GM23338 (cell line): ENCODE data around the gene LRRC3. TPM values are rescaled to one million over a fixed set of nuclear protein-coding genes. Genes with fewer than 3 reads are reported as not detected.

ENCODE experiments used
- ATAC-seq: fragments of 200-7000 bp; cut with Tn5 transposase; 3 replicates; pipeline ENCODE4 v1.9.1; 2020
- DNase-seq: peaks from one replicate; pipeline ENCODE4 v3.0.0-alpha.2; 2015; ENCODE audit warnings: low spot score
- H2AFZ ChIP-seq: fragments of 200-600 bp; sonication (generic); 2 replicates; pipeline ENCODE4 v1.8.0; 2016; ENCODE audit warnings: antibody characterized with exemption, mild to moderate bottlenecking, moderate library complexity
- H3F3A ChIP-seq: fragments of 200-600 bp; sonication (generic); replicated peaks from 2 replicates; pipeline ENCODE4 v1.8.0; 2017; ENCODE audit warnings: antibody characterized with exemption, mixed run types, low read depth
- H3K27ac ChIP-seq: fragments of 200-600 bp; sonication (generic); 2 replicates; pipeline ENCODE4 v1.6.1; 2016; ENCODE audit warnings: low read depth
- H3K27me3 ChIP-seq: fragments of 200-600 bp; sonication (generic); 2 replicates; pipeline ENCODE4 v1.8.0; 2016; ENCODE audit warnings: mild to moderate bottlenecking, mixed run types, moderate library complexity; ENCODE audit not compliant: insufficient read depth
- H3K36me3 ChIP-seq: fragments of 200-600 bp; sonication (generic); 2 replicates; pipeline ENCODE4 v1.8.0; 2016; ENCODE audit warnings: mild to moderate bottlenecking; ENCODE audit not compliant: insufficient read depth
- H3K4me1 ChIP-seq: fragments of 200-600 bp; sonication (generic); 2 replicates; pipeline ENCODE4 v1.8.0; 2016; ENCODE audit warnings: mild to moderate bottlenecking, moderate library complexity; ENCODE audit not compliant: insufficient read depth
- H3K4me2 ChIP-seq: fragments of 200-600 bp; sonication (generic); 2 replicates; pipeline ENCODE4 v1.7.1; 2017; ENCODE audit warnings: mixed run types
- H3K4me3 ChIP-seq: fragments of 200-600 bp; sonication (generic); 2 replicates; pipeline ENCODE4 v1.6.1; 2016; ENCODE audit warnings: mixed run types
- H3K79me2 ChIP-seq: fragments of 200-600 bp; sonication (generic); replicated peaks from 2 replicates; pipeline ENCODE4 v1.8.0; 2017; ENCODE audit warnings: mild to moderate bottlenecking; ENCODE audit not compliant: insufficient read depth
- H3K9me2 ChIP-seq: fragments of 200-600 bp; sonication (generic); 2 replicates; pipeline ENCODE4 v1.8.0; 2017; ENCODE audit not compliant: insufficient read depth
- H4K20me1 ChIP-seq: fragments of 200-600 bp; sonication (generic); replicated peaks from 2 replicates; pipeline ENCODE4 v1.8.0; 2017; ENCODE audit warnings: mild to moderate bottlenecking; ENCODE audit not compliant: insufficient read depth
- H3K27ac Mint-ChIP-seq: 2 replicates; pipeline ENCODE4 v1.8.0; 2020; ENCODE audit warnings: inconsistent platforms, mild to moderate bottlenecking, moderate library complexity, mixed read lengths
- H3K27me3 Mint-ChIP-seq: 3 replicates; pipeline ENCODE4 v1.8.0; 2022; ENCODE audit warnings: low read depth, mild to moderate bottlenecking, moderate library complexity, mixed read lengths, inconsistent platforms; ENCODE audit not compliant: insufficient read depth, poor library complexity
- H3K36me3 Mint-ChIP-seq: 3 replicates; pipeline ENCODE4 v1.8.0; 2021; ENCODE audit warnings: low read depth, mild to moderate bottlenecking, inconsistent platforms, moderate library complexity, mixed read lengths
- H3K4me1 Mint-ChIP-seq: 3 replicates; pipeline ENCODE4 v1.8.0; 2020; ENCODE audit warnings: mild to moderate bottlenecking, inconsistent platforms, mixed read lengths
- H3K4me3 Mint-ChIP-seq: 3 replicates; pipeline ENCODE4 v1.8.0; 2021; ENCODE audit warnings: moderate library complexity, mild to moderate bottlenecking, inconsistent platforms, mixed read lengths
- H3K9me3 Mint-ChIP-seq: 3 replicates; pipeline ENCODE4 v1.8.0; 2020; ENCODE audit warnings: moderate library complexity, mild to moderate bottlenecking, inconsistent platforms, mixed read lengths
- CTCF ChIP-seq, 2 experiments: fragments of 200-600 bp in 1 of 2; sonication (generic) in 1 of 2; conservative IDR thresholded peaks; 2 replicates each; pipeline versions ENCODE4 v1.5.1 to v1.6.1; 2016 to 2017; ENCODE audit warnings: antibody characterized with exemption in 2 of 2, low read depth in 2 of 2, mild to moderate bottlenecking in 2 of 2, moderate library complexity in 1 of 2
- EZH2phosphoT487 ChIP-seq: fragments of 200-600 bp; sonication (generic); IDR thresholded peaks from one replicate; pipeline ENCODE4 v1.8.1; 2018; ENCODE audit warnings: antibody characterized with exemption; ENCODE audit not compliant: unreplicated experiment
- JUNB ChIP-seq: IDR thresholded peaks from one replicate; pipeline ENCODE4 v1.6.1; 2016; ENCODE audit warnings: antibody characterized with exemption; ENCODE audit not compliant: unreplicated experiment
- NANOG ChIP-seq: IDR thresholded peaks from 2 replicates; pipeline ENCODE4 v1.6.1; 2016; ENCODE audit warnings: antibody characterized with exemption, borderline replicate concordance
- POLR2AphosphoS5 ChIP-seq: IDR thresholded peaks from 2 replicates; pipeline ENCODE4 v1.6.1; 2016; ENCODE audit warnings: antibody characterized with exemption, low read depth
- REST ChIP-seq: IDR thresholded peaks from one replicate; pipeline ENCODE4 v1.6.1; 2018; ENCODE audit warnings: antibody characterized with exemption; ENCODE audit not compliant: unreplicated experiment
- polyA plus RNA-seq: library from polyadenylated mRNA; unstranded; fragments of >200 nt; fragmentation: Nextera tagmentation; extraction: Ambion mirVana; gene quantifications from 2 replicates; pipeline ENCODE4 v1.2.1, GENCODE V29; 2016
- total RNA-seq: library from RNA; depleted of rRNA; stranded (reverse); fragments of >200 nt; shearing (Covaris generic); gene quantifications from 2 replicates; pipeline ENCODE4 v1.2.3, GENCODE V29; 2014

LRRC3 gene
- total and polyA plus RNA-seq, 2 experiments from 2014 or later = 0.95 to 6.8 TPM

- no peak overlapping the region for H3K27ac Mint-ChIP-seq
- H3K36me3 Mint-ChIP-seq = peaks cover 2% of the 10 kb centered on the region; the same call in 1 of the 3 replicates
- H3K9me2 ChIP-seq = no peaks in the 10 kb centered on the region
- DNase-seq = no peak
- H3K27me3 Mint-ChIP-seq = peaks cover 3% of the 10 kb centered on the region
- ATAC-seq = peak; percentile 13
- no peak overlapping the region for H3K4me2 ChIP-seq
- H4K20me1 ChIP-seq = no peaks in the 10 kb centered on the region
- TF ChIP-seq POLR2AphosphoS5 = no peak
- TF ChIP-seq REST = no peak
- no peak for TF ChIP-seq JUNB
- TF ChIP-seq EZH2phosphoT487 = no peak
- H3K79me2 ChIP-seq = no peaks in the 10 kb centered on the region
- H2AFZ ChIP-seq = peak overlapping the region; percentile 74; the same call in 1 of the 2 replicates
- H3F3A ChIP-seq = no peaks in the 10 kb centered on the region
- no peaks in the 10 kb centered on the region for H3K4me1 ChIP-seq
- no peak overlapping the region for H3K4me3 ChIP-seq
- H3K36me3 ChIP-seq = no peaks in the 10 kb centered on the region
- H3K27ac ChIP-seq = no peak overlapping the region
- no peak overlapping the region for H3K4me3 Mint-ChIP-seq
- H3K4me1 Mint-ChIP-seq = peaks cover 3% of the 10 kb centered on the region; the same call in 1 of the 3 replicates
- no peaks in the 10 kb centered on the region for H3K27me3 ChIP-seq
- peaks cover 10% of the 10 kb centered on the region; the same call in 2 of the 3 replicates for H3K9me3 Mint-ChIP-seq
These were observed 29.9 kb upstream of the LRRC3 start for GRCh38 chr21:44425307-44425894.

- Histone ChIP-seq H2AFZ (no peak overlapping the region), H3K79me2 (no peaks in the 10 kb centered on the region), H4K20me1 (no peaks in the 10 kb centered on the region), H3K27me3 (no peaks in the 10 kb centered on the region), H3K36me3 (no peaks in the 10 kb centered on the region), H3K9me2 (no peaks in the 10 kb centered on the region), H3K4me2 (no peak overlapping the region), H3K27ac (no peak overlapping the region), H3F3A (no peaks in the 10 kb centered on the region), H3K4me1 (no peaks in the 10 kb centered on the region), H3K4me3 (no peak overlapping the region)
- H3K4me3 Mint-ChIP-seq = no peak overlapping the region
- DNase-seq (no peak), ATAC-seq (no peak)
- peaks cover 3% of the 10 kb centered on the region for H3K27me3 Mint-ChIP-seq
- TF ChIP-seq NANOG (no peak), CTCF (conservative IDR thresholded peaks at IDR 0.05; ENCODE audit: low read depth in 2 of 2) (no peak)
- peaks cover 14% of the 10 kb centered on the region; the same call in 2 of the 3 replicates for H3K9me3 Mint-ChIP-seq
- peaks cover 2% of the 10 kb centered on the region; the same call in 1 of the 3 replicates for H3K36me3 Mint-ChIP-seq
- peaks cover 3% of the 10 kb centered on the region; the same call in 1 of the 3 replicates for H3K4me1 Mint-ChIP-seq
- H3K27ac Mint-ChIP-seq = no peak overlapping the region
These were observed 29.2 kb upstream of the LRRC3 start for GRCh38 chr21:44425895-44426662.
